Measurements from ENCODE around the gene USP22. TPM values are rescaled to one million over a fixed set of nuclear protein-coding genes. Genes with fewer than 3 reads are reported as not detected.
"Not testable (repeated sequence)": the region's sequence is repeated elsewhere in the genome, so short reads cannot be mapped to it uniquely, and the experiment has no call there.

The USP22 gene
- total RNA-seq, 1 experiment from 2014 or later: 167 TPM

DNA sequence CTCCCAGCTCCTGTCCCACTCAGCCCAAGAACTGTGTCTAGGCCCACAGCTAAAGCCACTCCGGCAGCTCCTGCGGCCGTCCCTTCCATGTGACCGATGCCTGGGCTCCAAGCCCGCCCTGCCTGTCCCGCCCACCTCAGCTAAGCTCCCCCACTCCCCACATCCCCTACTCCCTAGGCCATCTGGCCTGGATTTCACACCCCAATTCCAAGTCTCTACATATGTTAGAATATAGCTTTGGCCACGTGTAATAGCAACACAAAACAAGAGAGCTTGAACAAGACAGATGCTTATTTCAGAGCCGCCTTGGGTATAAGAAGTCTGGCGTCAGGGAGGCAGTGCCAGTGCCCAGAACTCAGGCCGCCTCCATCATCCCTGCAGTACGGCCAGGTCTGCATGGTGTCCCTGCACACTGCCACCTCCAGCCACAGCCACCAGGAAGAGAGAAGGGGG, 30.0 kb upstream of the USP22 start:
- DNase-seq (ENCODE audit: low read depth in 1 of 2, low spot score in 2 of 2): no peak
- H3K27ac ChIP-seq: no peak overlapping the region
- H3K4me1 ChIP-seq (replicated peaks): no peaks in the 10 kb centered on the region
- no peaks in the 10 kb centered on the region for H3K27me3 ChIP-seq (replicated peaks)
- H3K4me3 ChIP-seq: no peak overlapping the region
- no peaks in the 10 kb centered on the region for H3K9me3 ChIP-seq (replicated peaks)
- no peaks in the 10 kb centered on the region for H3K36me3 ChIP-seq

DNA sequence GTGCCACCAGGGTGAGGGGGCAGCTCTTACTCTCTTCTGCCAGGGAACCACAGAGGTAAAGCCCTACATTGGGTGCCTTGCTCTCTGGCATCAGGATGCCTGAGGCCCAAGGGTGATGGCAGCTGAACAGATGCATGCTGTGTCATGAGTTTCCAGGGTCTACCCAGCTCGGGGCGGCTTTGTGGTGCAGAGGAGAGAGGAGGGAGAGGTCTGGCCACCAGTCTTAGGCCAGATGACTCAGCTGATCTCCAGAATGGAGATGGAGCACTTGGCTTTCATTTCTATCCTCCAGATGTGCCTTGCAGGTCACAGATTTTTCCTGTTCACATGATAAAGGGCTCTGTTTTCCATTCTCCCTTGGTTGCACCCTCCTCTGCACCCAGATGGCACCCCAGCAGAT, 23.6 kb upstream of the USP22 start:
- Histone ChIP-seq H3K27me3 (replicated peaks) (no peaks in the 10 kb centered on the region), H3K9me3 (replicated peaks) (no peaks in the 10 kb centered on the region), H3K27ac (no peak overlapping the region), H3K4me3 (no peak overlapping the region), H3K4me1 (replicated peaks) (no peaks in the 10 kb centered on the region), H3K36me3 (no peaks in the 10 kb centered on the region)
- DNase-seq (ENCODE audit: low read depth in 1 of 2, low spot score in 2 of 2): no peak

- H3K4me1 ChIP-seq (replicated peaks): no peaks in the 10 kb centered on the region
- no peaks in the 10 kb centered on the region for H3K36me3 ChIP-seq
- no peaks in the 10 kb centered on the region for H3K9me3 ChIP-seq (replicated peaks)
- DNase-seq (ENCODE audit: low read depth in 1 of 2, low spot score in 2 of 2): no peak
- H3K27me3 ChIP-seq (replicated peaks): no peaks in the 10 kb centered on the region
- H3K4me3 ChIP-seq: no peak overlapping the region
- H3K27ac ChIP-seq: no peak overlapping the region
These were observed 19.2 kb upstream of the USP22 start for GRCh38 chr17:21061971-21062526.

DNA sequence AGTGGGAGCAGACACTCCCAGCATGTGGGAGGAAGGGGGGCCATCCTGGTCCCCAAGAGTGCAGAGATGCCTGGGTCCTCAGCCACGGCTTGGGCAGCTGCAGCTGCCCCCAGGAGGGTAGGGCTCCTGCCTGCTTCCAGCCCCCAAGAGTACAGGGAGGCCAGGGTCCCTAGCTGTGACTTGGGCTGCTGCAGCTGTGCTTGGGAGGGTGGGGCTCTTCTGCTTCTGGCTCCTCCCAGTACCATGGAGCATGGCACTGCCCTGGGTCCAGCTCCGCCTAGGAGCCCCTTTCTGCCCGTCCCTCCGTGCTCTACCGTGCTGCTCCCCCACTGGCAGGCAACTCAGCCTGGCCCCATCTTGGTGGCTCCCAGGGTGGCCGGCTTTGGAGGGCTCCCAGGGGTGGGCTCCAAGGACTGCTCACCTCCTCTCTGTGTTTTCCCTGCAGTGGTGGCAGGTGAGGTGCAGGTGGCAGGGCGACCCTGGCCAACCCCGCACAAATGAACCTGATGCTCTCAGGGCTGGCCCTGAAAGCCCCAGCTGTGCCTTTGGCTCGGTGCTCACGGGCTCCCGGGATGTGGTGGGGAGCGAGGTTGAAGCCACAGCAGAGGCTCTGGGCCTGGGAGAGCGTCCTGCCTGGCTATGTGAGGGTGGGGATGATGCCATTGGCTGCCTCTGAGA, 18.5 kb upstream of the USP22 start:
- no peak for DNase-seq (ENCODE audit: low read depth in 1 of 2, low spot score in 2 of 2)
- Histone ChIP-seq H3K9me3 (replicated peaks) (no peaks in the 10 kb centered on the region), H3K27me3 (replicated peaks) (no peaks in the 10 kb centered on the region), H3K27ac (no peak overlapping the region), H3K36me3 (no peaks in the 10 kb centered on the region), H3K4me1 (replicated peaks) (no peaks in the 10 kb centered on the region), H3K4me3 (no peak overlapping the region)

DNA sequence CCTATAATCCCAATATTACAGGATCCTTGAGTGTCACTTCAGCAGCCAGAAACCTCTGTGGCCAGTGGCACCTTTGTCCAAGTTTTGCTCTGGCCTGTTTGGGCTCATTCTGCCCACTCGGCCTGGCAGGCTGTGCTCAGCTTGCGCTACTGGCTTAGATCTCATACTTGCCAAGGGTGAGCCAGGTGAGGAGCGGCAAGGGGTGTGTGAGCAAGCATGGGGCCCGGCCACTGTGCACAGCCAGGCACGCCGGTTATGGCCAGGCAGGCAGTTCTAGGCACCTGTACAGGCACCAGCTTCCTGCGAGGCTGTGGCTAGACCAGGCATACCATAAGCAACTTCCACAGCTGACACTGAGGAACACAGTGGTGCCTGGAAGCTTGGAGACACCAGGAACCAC, 16.9 kb upstream of the USP22 start:
- DNase-seq (ENCODE audit: low read depth in 1 of 2, low spot score in 2 of 2): no peak
- Histone ChIP-seq H3K9me3 (replicated peaks) (no peaks in the 10 kb centered on the region), H3K36me3 (no peaks in the 10 kb centered on the region), H3K27ac (no peak overlapping the region), H3K4me1 (replicated peaks) (no peaks in the 10 kb centered on the region), H3K4me3 (no peak overlapping the region), H3K27me3 (replicated peaks) (no peaks in the 10 kb centered on the region)

- Histone ChIP-seq H3K36me3 (no peaks in the 10 kb centered on the region), H3K27ac (no peak overlapping the region), H3K27me3 (replicated peaks) (no peaks in the 10 kb centered on the region), H3K9me3 (replicated peaks) (no peaks in the 10 kb centered on the region), H3K4me3 (no peak overlapping the region), H3K4me1 (replicated peaks) (no peaks in the 10 kb centered on the region)
- no peak for DNase-seq (ENCODE audit: low read depth in 1 of 2, low spot score in 2 of 2)
These were observed 15.5 kb upstream of the USP22 start for GRCh38 chr17:21058098-21058893.

DNA sequence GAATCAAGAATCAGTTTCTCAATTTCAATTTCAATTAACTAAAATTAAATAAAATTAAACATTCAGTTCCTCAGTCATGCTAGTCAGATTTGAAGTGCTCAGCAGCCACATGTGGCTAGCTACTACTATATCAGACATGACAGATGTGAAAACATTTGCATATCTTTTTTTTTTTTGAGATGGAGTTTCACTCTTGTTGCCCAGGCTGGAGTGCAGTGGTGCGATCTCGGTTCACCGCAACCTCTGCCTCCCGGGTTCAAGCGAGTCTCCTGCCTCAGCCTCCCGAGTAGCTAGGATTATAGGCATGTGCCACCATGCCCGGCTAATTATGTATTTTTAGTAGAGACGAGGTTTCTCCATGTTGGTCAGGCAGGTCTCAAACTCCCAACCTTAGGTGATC, 10.2 kb upstream of the USP22 start:
- H3K36me3 ChIP-seq; DNase-seq (ENCODE audit: low read depth in 1 of 2, low spot score in 2 of 2); H3K9me3 ChIP-seq (replicated peaks); H3K27ac ChIP-seq; H3K4me3 ChIP-seq; H3K4me1 ChIP-seq (replicated peaks); H3K27me3 ChIP-seq (replicated peaks): not testable (repeated sequence)

GRCh38 chr17:21049457-21049856, 6.6 kb upstream of the USP22 start:
- Histone ChIP-seq H3K4me1 (replicated peaks) (no peaks in the 10 kb centered on the region), H3K27ac (no peak overlapping the region), H3K9me3 (replicated peaks) (no peaks in the 10 kb centered on the region), H3K4me3 (no peak overlapping the region), H3K27me3 (replicated peaks) (peaks cover 5% of the 10 kb centered on the region; the same call in 1 of the 2 replicates), H3K36me3 (no peaks in the 10 kb centered on the region)
- no peak for DNase-seq (ENCODE audit: low read depth in 1 of 2, low spot score in 2 of 2)

DNA sequence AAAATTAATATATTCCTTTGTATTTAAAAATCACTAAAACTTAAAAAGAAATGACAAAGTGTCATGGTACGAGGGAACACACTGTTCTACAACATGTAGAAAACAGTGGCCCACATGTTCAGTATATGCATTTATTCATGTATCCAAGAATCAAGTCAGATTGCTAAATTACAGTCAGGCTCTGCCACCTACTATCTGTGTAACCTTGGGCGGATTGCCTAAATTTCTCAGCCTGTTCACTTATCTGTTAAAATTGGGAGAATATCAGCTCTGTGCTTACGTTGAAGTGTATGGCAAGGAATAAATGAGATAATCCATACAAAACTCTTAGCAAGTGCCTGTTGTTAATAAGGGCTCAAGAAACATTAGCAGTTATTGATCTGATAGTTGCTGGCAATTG, 3.4 kb upstream of the USP22 start:
- Histone ChIP-seq H3K27ac (no peak overlapping the region), H3K4me1 (replicated peaks) (peaks cover 9% of the 10 kb centered on the region), H3K4me3 (no peak overlapping the region), H3K27me3 (replicated peaks) (no peaks in the 10 kb centered on the region), H3K36me3 (peaks cover 12% of the 10 kb centered on the region), H3K9me3 (replicated peaks) (no peaks in the 10 kb centered on the region)
- no peak for DNase-seq (ENCODE audit: low read depth in 1 of 2, low spot score in 2 of 2)

GRCh38 chr17:21044971-21045370, 2.2 kb upstream of the USP22 start:
- no peaks in the 10 kb centered on the region for H3K9me3 ChIP-seq (replicated peaks)
- peaks cover 16% of the 10 kb centered on the region for H3K36me3 ChIP-seq
- no peak overlapping the region for H3K4me3 ChIP-seq
- no peak for DNase-seq (ENCODE audit: low read depth in 1 of 2, low spot score in 2 of 2)
- H3K27ac ChIP-seq: no peak overlapping the region
- no peaks in the 10 kb centered on the region for H3K27me3 ChIP-seq (replicated peaks)
- H3K4me1 ChIP-seq (replicated peaks): peaks cover 15% of the 10 kb centered on the region

DNA sequence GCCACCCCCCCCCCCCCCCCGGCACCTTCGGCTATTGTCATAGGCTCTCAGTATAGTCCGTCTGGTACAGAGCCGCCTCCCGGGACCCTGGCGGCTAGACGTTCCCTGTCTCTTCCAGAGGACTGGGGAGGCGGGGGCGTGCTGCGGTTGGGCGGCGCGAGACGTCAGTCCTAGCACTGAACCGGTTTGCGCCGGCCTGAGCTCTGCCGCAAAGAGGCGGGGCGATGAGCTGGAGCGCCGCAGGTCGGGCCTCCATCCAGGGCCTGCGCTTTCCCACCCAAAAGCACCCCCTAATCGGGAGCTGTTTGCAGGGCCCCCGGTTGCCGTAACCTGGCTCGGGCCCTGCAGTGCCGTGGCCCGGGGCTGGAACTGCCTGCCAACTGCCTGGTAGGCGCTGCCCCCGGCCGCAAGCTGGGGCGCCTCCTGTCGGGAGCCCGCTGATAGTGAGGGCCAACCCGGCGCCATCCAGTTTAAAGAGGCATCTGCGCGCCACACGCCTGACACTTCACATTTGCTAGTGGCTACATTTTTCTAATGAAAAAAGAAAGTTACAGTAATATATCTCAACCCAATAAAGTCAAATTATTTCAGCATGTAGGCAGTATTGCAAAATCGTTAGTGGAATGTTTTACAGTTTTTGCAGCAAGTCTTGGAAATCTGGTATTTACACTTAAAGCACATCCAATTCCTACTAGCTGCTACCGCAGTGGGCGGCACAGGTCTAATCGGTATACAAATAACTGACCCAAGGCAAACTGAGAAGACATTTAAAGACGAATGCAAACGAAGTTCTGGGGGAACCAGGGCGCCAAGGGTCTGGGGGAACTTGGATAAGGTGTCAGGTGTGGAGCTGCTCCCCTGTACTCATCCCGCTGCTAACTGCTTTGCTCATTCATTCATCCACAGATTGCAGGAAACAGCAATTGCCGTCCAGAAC, 753 bp upstream of the USP22 start:
- H3K36me3 ChIP-seq: peaks cover 28% of the 10 kb centered on the region
- peaks cover 19% of the 10 kb centered on the region for H3K4me1 ChIP-seq (replicated peaks)
- peak overlapping the region; percentile 85 for H3K27ac ChIP-seq
- peak; percentile 96 to 99 for DNase-seq (ENCODE audit: low read depth in 1 of 2, low spot score in 2 of 2)
- peak overlapping the region; percentile 50 for H3K4me3 ChIP-seq
- H3K9me3 ChIP-seq (replicated peaks): no peaks in the 10 kb centered on the region
- H3K27me3 ChIP-seq (replicated peaks): no peaks in the 10 kb centered on the region

DNA sequence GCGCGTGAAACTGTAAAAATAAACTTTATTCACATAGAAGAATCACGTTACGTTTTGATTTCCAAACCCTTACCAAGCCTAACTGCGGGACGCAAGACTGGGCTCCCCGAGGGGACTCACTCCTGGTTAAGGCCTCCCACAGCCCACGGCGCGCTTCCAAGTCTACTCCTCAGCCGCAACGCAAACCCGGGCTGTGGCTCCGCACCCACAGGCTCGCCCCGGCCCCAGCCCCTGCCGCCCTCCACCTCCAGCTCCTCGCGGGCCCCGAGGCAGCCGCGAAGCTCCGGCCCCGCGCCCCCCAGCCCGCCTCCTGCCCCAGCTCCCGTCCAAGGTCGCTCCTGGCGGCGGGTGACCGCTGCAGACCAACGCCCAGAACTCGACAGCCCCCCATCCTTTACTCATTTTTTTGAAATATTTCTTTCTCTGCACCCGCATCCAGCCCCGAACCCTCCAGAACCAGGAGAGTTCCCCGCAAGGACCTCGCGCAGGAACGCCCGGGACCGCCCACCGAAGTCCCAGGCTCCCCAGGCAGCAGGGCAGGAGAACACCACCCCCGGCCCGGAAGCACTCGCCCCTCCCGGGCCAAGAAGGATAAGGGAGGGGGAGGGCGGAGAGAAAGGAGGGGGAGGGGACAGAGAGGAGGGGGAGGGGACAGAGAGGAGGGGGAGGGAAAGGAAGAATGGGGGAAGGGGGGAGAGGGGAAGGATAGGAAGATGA, 912 bp downstream of the USP22 start:
- peaks cover 45% of the 10 kb centered on the region for H3K36me3 ChIP-seq
- peaks cover 25% of the 10 kb centered on the region for H3K4me1 ChIP-seq (replicated peaks)
- H3K27me3 ChIP-seq (replicated peaks): no peaks in the 10 kb centered on the region
- peak overlapping the region; percentile 99 for H3K4me3 ChIP-seq
- no peaks in the 10 kb centered on the region for H3K9me3 ChIP-seq (replicated peaks)
- H3K27ac ChIP-seq: peak overlapping the region; percentile 97
- DNase-seq (ENCODE audit: low read depth in 1 of 2, low spot score in 2 of 2): peak; percentile 65 to 87

Measured in SJSA1 (cell line).